GM12892 (cell line): Measurements from ENCODE around the gene DPP6.
A peak's percentile ranks its signal among the peaks of the same experiment; 100 is the strongest.
"Not testable (repeated sequence)": the region's sequence is repeated elsewhere in the genome, so short reads cannot be mapped to it uniquely, and the experiment has no call there.

Source experiments
- DNase-seq: peaks from one replicate; pipeline ENCODE4 v3.0.0; 2011; ENCODE audit not compliant: insufficient read length
- FAIRE-seq: peaks from 2 replicates; lab custom pipeline; 2011; peaks lifted over from hg19 to GRCh38; lab: Jason Lieb, UNC
- POLR2A ChIP-seq: IDR thresholded peaks from 2 replicates; pipeline ENCODE4 v1.6.1; 2011; ENCODE audit warnings: low read depth, low read length, control low read depth
- POLR2AphosphoS5 ChIP-seq: IDR thresholded peaks from 2 replicates; pipeline ENCODE4 v1.6.1; 2011; ENCODE audit warnings: low read depth, low read length, control low read depth
- TAF1 ChIP-seq: IDR thresholded peaks from 2 replicates; pipeline ENCODE4 v1.6.1; 2011; ENCODE audit warnings: low read depth, mild to moderate bottlenecking, control low read depth, low read length, borderline replicate concordance

Gene DPP6

DNA sequence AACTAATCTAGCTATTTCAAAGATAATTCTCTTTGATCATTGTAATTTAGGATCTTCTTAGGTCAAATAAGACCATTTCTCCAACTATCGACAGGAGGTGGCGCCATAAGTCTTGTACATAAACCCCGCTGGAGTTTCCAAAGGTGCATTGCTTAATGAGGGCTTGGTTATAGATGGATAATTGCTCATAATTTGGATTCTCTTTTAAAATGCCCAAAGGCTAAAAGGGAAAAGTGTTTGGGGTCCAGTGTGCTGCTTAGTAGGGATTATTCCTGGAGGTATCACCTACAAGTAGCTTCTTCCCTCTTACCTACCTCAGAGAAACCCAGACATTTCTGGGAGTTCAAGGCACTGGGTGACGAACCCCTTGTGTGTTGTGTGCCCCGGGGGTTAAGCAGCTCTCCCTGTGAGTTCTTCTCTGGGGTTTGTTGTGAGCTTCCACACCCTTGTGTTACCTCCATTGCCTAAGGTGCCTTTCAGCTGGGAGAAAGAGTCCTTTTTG, 875.5 kb downstream of the DPP6 start:
- FAIRE-seq (no peak), DNase-seq (no peak)
- TF ChIP-seq POLR2AphosphoS5 (no peak), POLR2A (no peak)

DNA sequence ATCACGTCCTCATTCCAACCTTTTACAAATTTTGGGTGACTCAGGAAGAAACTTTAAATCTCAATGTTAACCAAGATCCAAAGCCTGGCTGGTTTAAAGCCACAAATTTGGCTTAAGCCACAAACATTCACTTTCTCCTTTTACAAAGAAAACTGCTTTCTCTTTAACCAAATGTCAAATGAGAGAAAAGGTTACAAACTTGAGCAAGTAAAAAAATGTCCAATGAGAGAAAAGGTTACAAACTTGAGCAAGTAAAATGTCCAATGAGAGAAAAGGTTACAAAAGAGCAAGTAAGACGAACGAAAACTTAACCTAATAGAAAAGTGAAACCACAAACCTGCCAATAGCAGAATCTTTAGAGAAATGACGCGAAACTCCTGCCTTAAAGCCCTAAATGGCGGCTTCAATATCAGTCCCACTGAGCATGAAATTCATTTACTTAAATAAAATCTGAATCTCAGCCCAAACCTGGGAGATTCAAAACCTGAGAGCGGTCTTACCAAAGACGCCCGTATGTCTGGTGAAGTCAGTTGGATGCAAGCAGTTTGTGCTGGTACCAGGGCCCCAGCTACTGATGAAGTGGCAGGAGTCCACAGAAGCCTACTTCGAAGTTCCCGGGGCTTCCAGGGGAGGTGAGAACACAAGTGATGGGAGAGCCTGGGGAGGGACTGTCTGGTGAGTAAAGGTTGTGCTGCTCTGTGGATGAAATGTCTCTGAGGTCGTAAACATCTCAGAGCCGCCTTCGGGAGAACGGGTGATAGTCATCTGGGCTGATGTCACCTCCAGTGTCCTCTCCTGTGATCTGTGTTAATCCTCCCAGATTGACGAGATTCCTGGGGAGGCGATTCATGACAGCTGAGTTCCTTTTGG, 876.2 kb downstream of the DPP6 start:
- peak; percentile 77 for FAIRE-seq
- DNase-seq = peak; percentile 41
- no peak for TF ChIP-seq TAF1
- TF ChIP-seq POLR2A = no peak
- TF ChIP-seq POLR2AphosphoS5 = no peak

DNA sequence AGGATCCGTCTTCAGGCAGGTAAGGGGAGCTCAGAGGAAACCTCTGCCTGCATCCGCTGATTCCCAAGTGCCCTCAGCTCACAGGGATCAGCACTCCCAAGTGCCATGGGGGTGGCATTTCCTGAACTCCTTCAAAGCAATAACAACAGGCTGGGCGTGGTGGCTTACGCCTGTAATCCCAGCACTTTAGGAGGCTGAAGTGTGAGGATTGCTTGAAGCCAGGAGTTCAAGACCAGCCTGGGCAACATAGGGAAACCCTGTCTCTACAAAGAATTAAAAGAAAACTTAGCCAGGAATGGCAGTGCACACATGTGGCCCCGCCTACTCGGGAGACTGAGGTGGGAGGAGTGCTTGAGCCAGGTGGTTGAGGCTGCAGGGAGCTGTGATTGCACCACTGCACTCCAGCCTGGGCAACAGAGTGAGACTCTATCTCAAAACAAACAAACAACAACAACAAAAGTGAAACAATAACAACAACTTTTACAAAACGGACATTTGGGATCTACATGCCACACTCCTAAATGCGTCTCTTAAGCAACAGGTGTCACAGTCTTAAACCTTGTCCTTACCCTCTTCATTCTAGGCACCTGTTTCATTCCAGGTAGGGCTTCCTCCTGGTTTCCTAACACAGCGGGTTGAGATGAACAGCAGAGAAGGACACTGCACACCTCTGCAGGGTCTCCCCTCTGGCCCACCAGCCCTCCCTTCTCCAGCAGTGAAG, 877.0 kb downstream of the DPP6 start:
- DNase-seq = no peak
- no peak for TF ChIP-seq TAF1
- TF ChIP-seq POLR2AphosphoS5 = no peak
- TF ChIP-seq POLR2A = no peak
- no peak for FAIRE-seq

DNA sequence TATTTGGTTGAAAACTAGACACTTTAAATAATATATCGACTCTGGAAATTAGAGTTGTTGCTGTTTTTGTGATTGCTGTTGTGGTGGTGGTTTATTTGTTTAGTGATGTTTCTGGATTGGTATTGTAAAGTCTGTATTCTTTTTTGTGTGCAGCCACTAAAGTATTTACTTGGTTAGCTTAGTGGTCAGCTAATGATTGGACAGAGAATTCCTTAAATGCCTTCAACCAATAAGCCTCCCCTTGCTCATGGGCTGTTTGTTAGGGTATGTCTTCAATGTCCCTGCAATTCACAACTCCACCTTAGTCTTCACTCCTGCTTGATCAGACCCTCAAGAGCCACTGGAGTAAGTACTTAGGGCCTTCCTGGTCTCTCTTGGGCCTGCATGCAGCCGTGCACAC, 879.7 kb downstream of the DPP6 start:
- TF ChIP-seq POLR2A (no peak), TAF1 (no peak), POLR2AphosphoS5 (no peak)
- DNase-seq (no peak), FAIRE-seq (no peak)

DNA sequence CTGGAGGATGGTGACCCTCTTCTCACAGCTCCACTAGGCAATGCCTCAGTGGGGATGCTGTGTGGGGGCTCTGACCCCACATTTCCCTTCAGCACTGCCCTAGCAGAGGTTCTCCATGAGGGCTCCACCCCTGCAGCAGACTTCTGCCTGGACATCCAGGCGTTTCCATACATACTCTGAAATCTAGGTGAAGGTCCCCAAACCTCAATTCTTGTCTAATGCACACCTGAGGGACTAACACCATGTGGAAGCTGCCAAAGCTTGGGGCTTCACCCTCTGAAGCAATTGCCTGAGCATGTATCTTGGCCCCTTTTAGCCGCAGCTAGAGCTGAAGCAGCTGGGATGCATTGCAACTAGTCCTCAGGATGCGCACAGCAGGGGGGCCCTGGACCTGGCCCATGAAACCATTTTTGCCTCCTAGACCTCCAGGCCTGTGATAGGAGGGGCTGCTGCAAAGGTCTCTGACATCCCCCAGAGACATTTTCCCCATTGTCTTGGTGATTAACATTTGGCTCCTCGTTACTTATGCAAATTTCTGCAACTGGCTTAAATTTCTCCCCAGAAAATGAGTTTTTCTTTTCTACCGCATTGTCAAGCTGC, 882.3 kb downstream of the DPP6 start:
- not testable (repeated sequence) for FAIRE-seq, DNase-seq

DNA sequence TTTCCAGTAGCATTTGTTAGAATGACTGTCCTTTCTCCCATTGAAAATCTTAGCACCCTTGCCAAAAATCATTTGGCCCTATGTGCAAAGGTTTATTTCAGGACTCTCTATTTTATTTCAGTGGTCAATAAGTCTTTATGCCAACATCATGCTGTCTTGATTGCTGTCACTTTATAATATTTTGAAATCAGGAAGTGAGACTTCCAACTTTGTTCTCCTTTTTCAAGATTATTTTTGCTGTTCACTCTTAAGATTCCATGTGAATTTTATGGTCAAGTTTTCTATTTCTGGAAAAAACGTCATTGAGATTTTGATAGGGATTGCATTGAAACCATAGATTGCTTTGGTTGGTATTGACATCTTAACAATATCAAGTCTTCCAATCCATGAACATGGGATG, 885.6 kb downstream of the DPP6 start:
- no peak for TF ChIP-seq POLR2AphosphoS5
- no peak for TF ChIP-seq TAF1
- TF ChIP-seq POLR2A = no peak
- FAIRE-seq (no peak), DNase-seq (no peak)

DNA sequence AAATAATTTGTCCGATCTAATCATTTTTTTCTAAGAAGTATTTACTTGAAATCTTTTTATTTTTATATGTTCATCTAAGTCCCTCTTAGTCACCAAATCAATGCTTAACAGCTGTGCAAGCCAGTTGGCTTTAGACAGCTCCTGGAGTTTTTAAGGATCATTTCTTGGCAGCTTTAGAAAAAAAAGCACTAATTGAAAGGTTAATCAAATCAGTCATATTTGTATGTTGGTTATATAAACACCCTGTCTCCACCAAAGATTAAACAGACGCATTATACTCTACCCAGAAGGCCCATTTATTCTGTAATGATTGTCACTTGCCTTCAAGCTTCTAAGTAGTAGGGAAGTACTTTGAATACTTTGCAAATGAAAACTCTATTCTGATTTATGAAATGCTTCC, 890.5 kb downstream of the DPP6 start:
- DNase-seq = no peak
- TF ChIP-seq TAF1 = no peak
- FAIRE-seq = no peak
